GM23338 (cell line): ENCODE measurements around the gene EFHC2. TPM values are rescaled to one million over a fixed set of nuclear protein-coding genes. Genes with fewer than 3 reads are reported as not detected.

Experiments used
- ATAC-seq: fragments of 200-7000 bp; cut with Tn5 transposase; 3 replicates; pipeline ENCODE4 v1.9.1; 2020
- DNase-seq: peaks from one replicate; pipeline ENCODE4 v3.0.0-alpha.2; 2015; ENCODE audit warnings: low spot score
- H2AFZ ChIP-seq: fragments of 200-600 bp; sonication (generic); 2 replicates; pipeline ENCODE4 v1.8.0; 2016; ENCODE audit warnings: antibody characterized with exemption, mild to moderate bottlenecking, moderate library complexity
- H3F3A ChIP-seq: fragments of 200-600 bp; sonication (generic); replicated peaks from 2 replicates; pipeline ENCODE4 v1.8.0; 2017; ENCODE audit warnings: antibody characterized with exemption, mixed run types, low read depth
- H3K27ac ChIP-seq: fragments of 200-600 bp; sonication (generic); 2 replicates; pipeline ENCODE4 v1.6.1; 2016; ENCODE audit warnings: low read depth
- H3K27me3 ChIP-seq: fragments of 200-600 bp; sonication (generic); 2 replicates; pipeline ENCODE4 v1.8.0; 2016; ENCODE audit warnings: mild to moderate bottlenecking, mixed run types, moderate library complexity; ENCODE audit not compliant: insufficient read depth
- H3K36me3 ChIP-seq: fragments of 200-600 bp; sonication (generic); 2 replicates; pipeline ENCODE4 v1.8.0; 2016; ENCODE audit warnings: mild to moderate bottlenecking; ENCODE audit not compliant: insufficient read depth
- H3K4me1 ChIP-seq: fragments of 200-600 bp; sonication (generic); 2 replicates; pipeline ENCODE4 v1.8.0; 2016; ENCODE audit warnings: mild to moderate bottlenecking, moderate library complexity; ENCODE audit not compliant: insufficient read depth
- H3K4me2 ChIP-seq: fragments of 200-600 bp; sonication (generic); 2 replicates; pipeline ENCODE4 v1.7.1; 2017; ENCODE audit warnings: mixed run types
- H3K4me3 ChIP-seq: fragments of 200-600 bp; sonication (generic); 2 replicates; pipeline ENCODE4 v1.6.1; 2016; ENCODE audit warnings: mixed run types
- H3K79me2 ChIP-seq: fragments of 200-600 bp; sonication (generic); replicated peaks from 2 replicates; pipeline ENCODE4 v1.8.0; 2017; ENCODE audit warnings: mild to moderate bottlenecking; ENCODE audit not compliant: insufficient read depth
- H3K9me2 ChIP-seq: fragments of 200-600 bp; sonication (generic); 2 replicates; pipeline ENCODE4 v1.8.0; 2017; ENCODE audit not compliant: insufficient read depth
- H4K20me1 ChIP-seq: fragments of 200-600 bp; sonication (generic); replicated peaks from 2 replicates; pipeline ENCODE4 v1.8.0; 2017; ENCODE audit warnings: mild to moderate bottlenecking; ENCODE audit not compliant: insufficient read depth
- H3K27ac Mint-ChIP-seq: 2 replicates; pipeline ENCODE4 v1.8.0; 2020; ENCODE audit warnings: inconsistent platforms, mild to moderate bottlenecking, moderate library complexity, mixed read lengths
- H3K27me3 Mint-ChIP-seq: 3 replicates; pipeline ENCODE4 v1.8.0; 2022; ENCODE audit warnings: low read depth, mild to moderate bottlenecking, moderate library complexity, mixed read lengths, inconsistent platforms; ENCODE audit not compliant: insufficient read depth, poor library complexity
- H3K36me3 Mint-ChIP-seq: 3 replicates; pipeline ENCODE4 v1.8.0; 2021; ENCODE audit warnings: low read depth, mild to moderate bottlenecking, inconsistent platforms, moderate library complexity, mixed read lengths
- H3K4me1 Mint-ChIP-seq: 3 replicates; pipeline ENCODE4 v1.8.0; 2020; ENCODE audit warnings: mild to moderate bottlenecking, inconsistent platforms, mixed read lengths
- H3K4me3 Mint-ChIP-seq: 3 replicates; pipeline ENCODE4 v1.8.0; 2021; ENCODE audit warnings: moderate library complexity, mild to moderate bottlenecking, inconsistent platforms, mixed read lengths
- H3K9me3 Mint-ChIP-seq: 3 replicates; pipeline ENCODE4 v1.8.0; 2020; ENCODE audit warnings: moderate library complexity, mild to moderate bottlenecking, inconsistent platforms, mixed read lengths
- CREB1 ChIP-seq: fragments of 250-450 bp; sonication (Bioruptor Pico); IDR thresholded peaks from 2 replicates; pipeline ENCODE4 v1.5.0; 2020; ENCODE audit warnings: low read depth, mild to moderate bottlenecking, moderate library complexity
- ETS1 ChIP-seq: IDR thresholded peaks from 2 replicates; pipeline ENCODE4 v1.6.1; 2016; ENCODE audit warnings: antibody characterized with exemption
- EZH2 ChIP-seq: fragments of 200-600 bp; sonication (generic); IDR thresholded peaks from one replicate; pipeline ENCODE4 v1.8.0; 2017; ENCODE audit warnings: antibody characterized with exemption, mild to moderate bottlenecking, low read depth; ENCODE audit not compliant: unreplicated experiment
- EZH2phosphoT487 ChIP-seq: fragments of 200-600 bp; sonication (generic); IDR thresholded peaks from one replicate; pipeline ENCODE4 v1.8.1; 2018; ENCODE audit warnings: antibody characterized with exemption; ENCODE audit not compliant: unreplicated experiment
- JUNB ChIP-seq: IDR thresholded peaks from one replicate; pipeline ENCODE4 v1.6.1; 2016; ENCODE audit warnings: antibody characterized with exemption; ENCODE audit not compliant: unreplicated experiment
- NANOG ChIP-seq: IDR thresholded peaks from 2 replicates; pipeline ENCODE4 v1.6.1; 2016; ENCODE audit warnings: antibody characterized with exemption, borderline replicate concordance
- POLR2AphosphoS5 ChIP-seq: IDR thresholded peaks from 2 replicates; pipeline ENCODE4 v1.6.1; 2016; ENCODE audit warnings: antibody characterized with exemption, low read depth
- STAT1 ChIP-seq: IDR thresholded peaks from one replicate; pipeline ENCODE4 v1.6.1; 2016; ENCODE audit warnings: antibody characterized with exemption; ENCODE audit not compliant: unreplicated experiment
- ZNF114 ChIP-seq: fragments of 250-450 bp; sonication (Bioruptor Pico); IDR thresholded peaks from 2 replicates; pipeline ENCODE4 v1.5.0; 2020; ENCODE audit warnings: mild to moderate bottlenecking, moderate library complexity
- ZNF331 ChIP-seq: fragments of 250-450 bp; sonication (Bioruptor Pico); IDR thresholded peaks from 2 replicates; pipeline ENCODE4 v1.5.0; 2020; ENCODE audit warnings: low read depth, mild to moderate bottlenecking, moderate library complexity
- polyA plus RNA-seq: library from polyadenylated mRNA; unstranded; fragments of >200 nt; fragmentation: Nextera tagmentation; extraction: Ambion mirVana; gene quantifications from 2 replicates; pipeline ENCODE4 v1.2.1, GENCODE V29; 2016
- total RNA-seq: library from RNA; depleted of rRNA; stranded (reverse); fragments of >200 nt; shearing (Covaris generic); gene quantifications from 2 replicates; pipeline ENCODE4 v1.2.3, GENCODE V29; 2014
- TF ChIP-seq, protein P1 (sequence below): fragments of 250-450 bp; sonication (Bioruptor Pico); IDR thresholded peaks from 2 replicates; pipeline ENCODE4 v1.5.0; 2020; ENCODE audit warnings: mild to moderate bottlenecking, moderate library complexity
- TF ChIP-seq, protein P2 (sequence below): IDR thresholded peaks from one replicate; pipeline ENCODE4 v1.6.1; 2018; ENCODE audit warnings: antibody characterized with exemption; ENCODE audit not compliant: unreplicated experiment
- TF ChIP-seq, protein P3 (sequence below), 2 experiments: fragments of 200-600 bp in 1 of 2; sonication (generic) in 1 of 2; conservative IDR thresholded peaks; 2 replicates each; pipeline versions ENCODE4 v1.5.1 to v1.6.1; 2016 to 2017; ENCODE audit warnings: antibody characterized with exemption in 2 of 2, low read depth in 2 of 2, mild to moderate bottlenecking in 2 of 2, moderate library complexity in 1 of 2

Gene EFHC2
- total and polyA plus RNA-seq, 2 experiments from 2014 or later: 3.1 to 3.2 TPM

GRCh38 chrX:44306356-44306755 lies 37.1 kb downstream of the EFHC2 start:
- Histone ChIP-seq H2AFZ (no peak overlapping the region), H3K36me3 (no peaks in the 10 kb centered on the region), H3F3A (no peaks in the 10 kb centered on the region), H3K4me1 (no peaks in the 10 kb centered on the region; the same call in 1 of the 2 replicates), H3K27ac (no peak overlapping the region), H3K4me2 (no peak overlapping the region), H3K27me3 (no peaks in the 10 kb centered on the region), H4K20me1 (no peaks in the 10 kb centered on the region), H3K9me2 (no peaks in the 10 kb centered on the region), H3K79me2 (no peaks in the 10 kb centered on the region), H3K4me3 (no peak overlapping the region)
- TF ChIP-seq STAT1: no peak
- no peak for TF ChIP-seq CREB1 (CRISPR knock-in tag)
- no peak for TF ChIP-seq ZNF331 (CRISPR knock-in tag)
- TF ChIP-seq, protein P1, sequence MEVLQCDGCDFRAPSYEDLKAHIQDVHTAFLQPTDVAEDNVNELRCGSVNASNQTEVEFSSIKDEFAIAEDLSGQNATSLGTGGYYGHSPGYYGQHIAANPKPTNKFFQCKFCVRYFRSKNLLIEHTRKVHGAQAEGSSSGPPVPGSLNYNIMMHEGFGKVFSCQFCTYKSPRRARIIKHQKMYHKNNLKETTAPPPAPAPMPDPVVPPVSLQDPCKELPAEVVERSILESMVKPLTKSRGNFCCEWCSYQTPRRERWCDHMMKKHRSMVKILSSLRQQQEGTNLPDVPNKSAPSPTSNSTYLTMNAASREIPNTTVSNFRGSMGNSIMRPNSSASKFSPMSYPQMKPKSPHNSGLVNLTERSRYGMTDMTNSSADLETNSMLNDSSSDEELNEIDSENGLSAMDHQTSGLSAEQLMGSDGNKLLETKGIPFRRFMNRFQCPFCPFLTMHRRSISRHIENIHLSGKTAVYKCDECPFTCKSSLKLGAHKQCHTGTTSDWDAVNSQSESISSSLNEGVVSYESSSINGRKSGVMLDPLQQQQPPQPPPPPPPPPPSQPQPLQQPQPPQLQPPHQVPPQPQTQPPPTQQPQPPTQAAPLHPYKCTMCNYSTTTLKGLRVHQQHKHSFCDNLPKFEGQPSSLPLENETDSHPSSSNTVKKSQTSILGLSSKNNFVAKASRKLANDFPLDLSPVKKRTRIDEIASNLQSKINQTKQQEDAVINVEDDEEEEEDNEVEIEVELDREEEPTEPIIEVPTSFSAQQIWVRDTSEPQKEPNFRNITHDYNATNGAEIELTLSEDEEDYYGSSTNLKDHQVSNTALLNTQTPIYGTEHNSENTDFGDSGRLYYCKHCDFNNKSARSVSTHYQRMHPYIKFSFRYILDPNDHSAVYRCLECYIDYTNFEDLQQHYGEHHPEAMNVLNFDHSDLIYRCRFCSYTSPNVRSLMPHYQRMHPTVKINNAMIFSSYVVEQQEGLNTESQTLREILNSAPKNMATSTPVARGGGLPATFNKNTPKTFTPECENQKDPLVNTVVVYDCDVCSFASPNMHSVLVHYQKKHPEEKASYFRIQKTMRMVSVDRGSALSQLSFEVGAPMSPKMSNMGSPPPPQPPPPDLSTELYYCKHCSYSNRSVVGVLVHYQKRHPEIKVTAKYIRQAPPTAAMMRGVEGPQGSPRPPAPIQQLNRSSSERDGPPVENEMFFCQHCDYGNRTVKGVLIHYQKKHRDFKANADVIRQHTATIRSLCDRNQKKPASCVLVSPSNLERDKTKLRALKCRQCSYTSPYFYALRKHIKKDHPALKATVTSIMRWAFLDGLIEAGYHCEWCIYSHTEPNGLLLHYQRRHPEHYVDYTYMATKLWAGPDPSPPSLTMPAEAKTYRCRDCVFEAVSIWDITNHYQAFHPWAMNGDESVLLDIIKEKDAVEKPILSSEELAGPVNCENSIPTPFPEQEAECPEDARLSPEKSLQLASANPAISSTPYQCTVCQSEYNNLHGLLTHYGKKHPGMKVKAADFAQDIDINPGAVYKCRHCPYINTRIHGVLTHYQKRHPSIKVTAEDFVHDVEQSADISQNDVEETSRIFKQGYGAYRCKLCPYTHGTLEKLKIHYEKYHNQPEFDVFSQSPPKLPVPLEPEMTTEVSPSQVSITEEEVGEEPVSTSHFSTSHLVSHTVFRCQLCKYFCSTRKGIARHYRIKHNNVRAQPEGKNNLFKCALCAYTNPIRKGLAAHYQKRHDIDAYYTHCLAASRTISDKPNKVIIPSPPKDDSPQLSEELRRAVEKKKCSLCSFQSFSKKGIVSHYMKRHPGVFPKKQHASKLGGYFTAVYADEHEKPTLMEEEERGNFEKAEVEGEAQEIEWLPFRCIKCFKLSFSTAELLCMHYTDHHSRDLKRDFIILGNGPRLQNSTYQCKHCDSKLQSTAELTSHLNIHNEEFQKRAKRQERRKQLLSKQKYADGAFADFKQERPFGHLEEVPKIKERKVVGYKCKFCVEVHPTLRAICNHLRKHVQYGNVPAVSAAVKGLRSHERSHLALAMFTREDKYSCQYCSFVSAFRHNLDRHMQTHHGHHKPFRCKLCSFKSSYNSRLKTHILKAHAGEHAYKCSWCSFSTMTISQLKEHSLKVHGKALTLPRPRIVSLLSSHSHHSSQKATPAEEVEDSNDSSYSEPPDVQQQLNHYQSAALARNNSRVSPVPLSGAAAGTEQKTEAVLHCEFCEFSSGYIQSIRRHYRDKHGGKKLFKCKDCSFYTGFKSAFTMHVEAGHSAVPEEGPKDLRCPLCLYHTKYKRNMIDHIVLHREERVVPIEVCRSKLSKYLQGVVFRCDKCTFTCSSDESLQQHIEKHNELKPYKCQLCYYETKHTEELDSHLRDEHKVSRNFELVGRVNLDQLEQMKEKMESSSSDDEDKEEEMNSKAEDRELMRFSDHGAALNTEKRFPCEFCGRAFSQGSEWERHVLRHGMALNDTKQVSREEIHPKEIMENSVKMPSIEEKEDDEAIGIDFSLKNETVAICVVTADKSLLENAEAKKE (CRISPR knock-in tag): no peak
- no peak for TF ChIP-seq JUNB
- TF ChIP-seq EZH2phosphoT487: no peak
- TF ChIP-seq ETS1: no peak
- TF ChIP-seq POLR2AphosphoS5: no peak
- TF ChIP-seq, protein P2, sequence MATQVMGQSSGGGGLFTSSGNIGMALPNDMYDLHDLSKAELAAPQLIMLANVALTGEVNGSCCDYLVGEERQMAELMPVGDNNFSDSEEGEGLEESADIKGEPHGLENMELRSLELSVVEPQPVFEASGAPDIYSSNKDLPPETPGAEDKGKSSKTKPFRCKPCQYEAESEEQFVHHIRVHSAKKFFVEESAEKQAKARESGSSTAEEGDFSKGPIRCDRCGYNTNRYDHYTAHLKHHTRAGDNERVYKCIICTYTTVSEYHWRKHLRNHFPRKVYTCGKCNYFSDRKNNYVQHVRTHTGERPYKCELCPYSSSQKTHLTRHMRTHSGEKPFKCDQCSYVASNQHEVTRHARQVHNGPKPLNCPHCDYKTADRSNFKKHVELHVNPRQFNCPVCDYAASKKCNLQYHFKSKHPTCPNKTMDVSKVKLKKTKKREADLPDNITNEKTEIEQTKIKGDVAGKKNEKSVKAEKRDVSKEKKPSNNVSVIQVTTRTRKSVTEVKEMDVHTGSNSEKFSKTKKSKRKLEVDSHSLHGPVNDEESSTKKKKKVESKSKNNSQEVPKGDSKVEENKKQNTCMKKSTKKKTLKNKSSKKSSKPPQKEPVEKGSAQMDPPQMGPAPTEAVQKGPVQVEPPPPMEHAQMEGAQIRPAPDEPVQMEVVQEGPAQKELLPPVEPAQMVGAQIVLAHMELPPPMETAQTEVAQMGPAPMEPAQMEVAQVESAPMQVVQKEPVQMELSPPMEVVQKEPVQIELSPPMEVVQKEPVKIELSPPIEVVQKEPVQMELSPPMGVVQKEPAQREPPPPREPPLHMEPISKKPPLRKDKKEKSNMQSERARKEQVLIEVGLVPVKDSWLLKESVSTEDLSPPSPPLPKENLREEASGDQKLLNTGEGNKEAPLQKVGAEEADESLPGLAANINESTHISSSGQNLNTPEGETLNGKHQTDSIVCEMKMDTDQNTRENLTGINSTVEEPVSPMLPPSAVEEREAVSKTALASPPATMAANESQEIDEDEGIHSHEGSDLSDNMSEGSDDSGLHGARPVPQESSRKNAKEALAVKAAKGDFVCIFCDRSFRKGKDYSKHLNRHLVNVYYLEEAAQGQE: no peak
- no peak for TF ChIP-seq EZH2
- TF ChIP-seq NANOG: no peak
- TF ChIP-seq, protein P3, sequence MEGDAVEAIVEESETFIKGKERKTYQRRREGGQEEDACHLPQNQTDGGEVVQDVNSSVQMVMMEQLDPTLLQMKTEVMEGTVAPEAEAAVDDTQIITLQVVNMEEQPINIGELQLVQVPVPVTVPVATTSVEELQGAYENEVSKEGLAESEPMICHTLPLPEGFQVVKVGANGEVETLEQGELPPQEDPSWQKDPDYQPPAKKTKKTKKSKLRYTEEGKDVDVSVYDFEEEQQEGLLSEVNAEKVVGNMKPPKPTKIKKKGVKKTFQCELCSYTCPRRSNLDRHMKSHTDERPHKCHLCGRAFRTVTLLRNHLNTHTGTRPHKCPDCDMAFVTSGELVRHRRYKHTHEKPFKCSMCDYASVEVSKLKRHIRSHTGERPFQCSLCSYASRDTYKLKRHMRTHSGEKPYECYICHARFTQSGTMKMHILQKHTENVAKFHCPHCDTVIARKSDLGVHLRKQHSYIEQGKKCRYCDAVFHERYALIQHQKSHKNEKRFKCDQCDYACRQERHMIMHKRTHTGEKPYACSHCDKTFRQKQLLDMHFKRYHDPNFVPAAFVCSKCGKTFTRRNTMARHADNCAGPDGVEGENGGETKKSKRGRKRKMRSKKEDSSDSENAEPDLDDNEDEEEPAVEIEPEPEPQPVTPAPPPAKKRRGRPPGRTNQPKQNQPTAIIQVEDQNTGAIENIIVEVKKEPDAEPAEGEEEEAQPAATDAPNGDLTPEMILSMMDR (conservative IDR thresholded peaks at IDR 0.05; ENCODE audit: low read depth in 2 of 2): no peak
- no peak for TF ChIP-seq ZNF114 (CRISPR knock-in tag)
- Mint-ChIP-seq H3K27me3 (no peaks in the 10 kb centered on the region), H3K4me3 (no peak overlapping the region), H3K9me3 (no peaks in the 10 kb centered on the region), H3K4me1 (peaks cover 4% of the 10 kb centered on the region; the same call in 1 of the 3 replicates), H3K27ac (no peak overlapping the region), H3K36me3 (no peaks in the 10 kb centered on the region)
- ATAC-seq (no peak), DNase-seq (no peak)
